RWPE1 (cell line): ENCODE measurements around the gene VIPR1.

Experiments
- CTCF ChIA-PET: fragments of 350-600 bp; sonication (Branson Sonifier 250); formaldehyde crosslinking; extraction: SDS; loops from one replicate; lab custom pipeline; 2021; lab: Yijun Ruan, JAX
- POLR2A ChIA-PET: fragments of 400-600 bp; formaldehyde crosslinking; extraction: SDS; loops from one replicate; lab custom pipeline; 2020; ENCODE audit warnings: antibody characterized with exemption; ENCODE audit not compliant: low non-redundant PET; lab: Yijun Ruan, JAX
- DNase-seq: peaks from one replicate; pipeline ENCODE4 v3.0.0; 2012; ENCODE audit warnings: low spot score
- H3K27ac ChIP-seq: fragments of 450-650 bp; 2 replicates; pipeline ENCODE4 v1.5.1; 2017
- TF ChIP-seq, protein P1 (sequence below): fragments of 450-650 bp; conservative IDR thresholded peaks from 2 replicates; pipeline ENCODE4 v1.5.1; 2017; ENCODE audit warnings: low read depth, mild to moderate bottlenecking

Gene VIPR1

GRCh38 chr3:42492508-42493080, 9.8 kb upstream of the VIPR1 start:
- TF ChIP-seq, protein P1, sequence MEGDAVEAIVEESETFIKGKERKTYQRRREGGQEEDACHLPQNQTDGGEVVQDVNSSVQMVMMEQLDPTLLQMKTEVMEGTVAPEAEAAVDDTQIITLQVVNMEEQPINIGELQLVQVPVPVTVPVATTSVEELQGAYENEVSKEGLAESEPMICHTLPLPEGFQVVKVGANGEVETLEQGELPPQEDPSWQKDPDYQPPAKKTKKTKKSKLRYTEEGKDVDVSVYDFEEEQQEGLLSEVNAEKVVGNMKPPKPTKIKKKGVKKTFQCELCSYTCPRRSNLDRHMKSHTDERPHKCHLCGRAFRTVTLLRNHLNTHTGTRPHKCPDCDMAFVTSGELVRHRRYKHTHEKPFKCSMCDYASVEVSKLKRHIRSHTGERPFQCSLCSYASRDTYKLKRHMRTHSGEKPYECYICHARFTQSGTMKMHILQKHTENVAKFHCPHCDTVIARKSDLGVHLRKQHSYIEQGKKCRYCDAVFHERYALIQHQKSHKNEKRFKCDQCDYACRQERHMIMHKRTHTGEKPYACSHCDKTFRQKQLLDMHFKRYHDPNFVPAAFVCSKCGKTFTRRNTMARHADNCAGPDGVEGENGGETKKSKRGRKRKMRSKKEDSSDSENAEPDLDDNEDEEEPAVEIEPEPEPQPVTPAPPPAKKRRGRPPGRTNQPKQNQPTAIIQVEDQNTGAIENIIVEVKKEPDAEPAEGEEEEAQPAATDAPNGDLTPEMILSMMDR = no peak
- ChIA-PET CTCF (interaction anchor here (0.6 kb wide), 1 partner anchor 56 kb away, joined by 4 read pairs; no protein-coding TSS in a partner anchor), POLR2A (no interaction called here)
- DNase-seq = no peak
- no peak overlapping the region for H3K27ac ChIP-seq

GRCh38 chr3:42493126-42493797, 9.2 kb upstream of the VIPR1 start:
- ChIA-PET POLR2A (no interaction called here), CTCF (interaction anchor here (0.6 kb wide), 1 partner anchor 24 kb away, joined by 3 read pairs; no protein-coding TSS in a partner anchor)
- H3K27ac ChIP-seq = no peak overlapping the region
- TF ChIP-seq, protein P1 = no peak
- no peak for DNase-seq

DNA sequence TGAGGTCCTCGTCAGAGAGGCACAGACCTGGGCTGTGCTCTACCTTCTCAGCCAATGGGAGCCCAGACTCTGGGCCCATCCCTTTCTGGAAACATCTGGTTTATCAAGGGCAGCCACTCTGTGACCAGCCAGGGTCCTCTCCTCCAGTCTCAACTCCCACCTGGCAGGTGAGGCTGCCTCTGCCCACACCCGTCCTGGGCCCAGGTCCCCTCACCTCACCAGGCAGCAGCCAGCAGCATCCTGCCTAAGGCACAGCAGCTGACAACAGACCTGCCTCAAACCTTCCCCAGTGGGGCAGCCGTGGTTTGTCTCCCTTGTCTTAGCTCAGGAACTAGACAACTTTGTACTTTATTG, 8.7 kb upstream of the VIPR1 start:
- TF ChIP-seq, protein P1 = no peak
- DNase-seq = no peak
- ChIA-PET POLR2A (no interaction called here), CTCF (interaction anchor here (0.6 kb wide), 1 partner anchor 24 kb away, joined by 3 read pairs; no protein-coding TSS in a partner anchor)
- no peak overlapping the region for H3K27ac ChIP-seq

DNA sequence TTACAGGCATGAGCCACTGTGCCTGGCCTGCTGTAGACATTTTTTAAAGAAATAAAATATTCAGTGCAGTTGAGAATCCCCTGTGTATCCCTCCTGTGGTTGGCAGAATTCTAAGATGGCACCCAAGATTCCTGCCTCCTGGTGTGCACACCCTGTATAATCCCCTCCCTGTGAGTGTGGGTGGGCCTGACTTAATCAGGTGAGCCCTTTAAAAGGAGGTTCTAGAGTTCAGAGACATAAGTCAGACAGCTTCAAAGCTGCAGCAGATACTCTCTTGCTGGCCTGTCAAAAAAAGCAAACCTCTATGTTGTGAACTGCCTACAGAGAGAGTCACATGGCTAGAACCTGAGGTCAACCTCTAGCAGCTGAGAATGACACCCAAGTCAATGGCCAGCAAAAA, 7.0 kb upstream of the VIPR1 start:
- TF ChIP-seq, protein P1 = no peak
- H3K27ac ChIP-seq = no peak overlapping the region
- DNase-seq = no peak
- ChIA-PET CTCF (no interaction called here), POLR2A (interaction anchor here (0.6 kb wide), 1 partner anchor 17 kb away, joined by 3 read pairs; no protein-coding TSS in a partner anchor)

GRCh38 chr3:42497009-42497731, 5.3 kb upstream of the VIPR1 start:
- H3K27ac ChIP-seq = no peak overlapping the region
- TF ChIP-seq, protein P1 = no peak

GRCh38 chr3:42498034-42498433, 4.4 kb upstream of the VIPR1 start:
- no peak for DNase-seq
- H3K27ac ChIP-seq = no peak overlapping the region
- TF ChIP-seq, protein P1 = no peak
- ChIA-PET CTCF (interaction anchor here (0.5 to 0.9 kb wide), 2 partner anchors 38 to 135 kb away, joined by 3 read pairs; no protein-coding TSS in a partner anchor), POLR2A (no interaction called here)

More at GRCh38 chr3:42497009-42497731, 5.3 kb upstream of the VIPR1 start:
- DNase-seq = no peak
- ChIA-PET POLR2A (no interaction called here), CTCF (interaction anchor here (0.7 kb wide), 1 partner anchor 43 kb away, joined by 4 read pairs; no protein-coding TSS in a partner anchor)
